GM23248 (cell line): Measurements from ENCODE around the gene POLDIP2. TPM values are rescaled to one million over a fixed set of nuclear protein-coding genes. Genes with fewer than 3 reads are reported as not detected.

Source experiments
- DNase-seq: peaks from one replicate; pipeline ENCODE4 v3.0.0-alpha.2; 2015
- H2AFZ ChIP-seq: fragments of 200-600 bp; sonication (generic); 2 replicates; pipeline ENCODE4 v1.6.1; 2016; ENCODE audit warnings: antibody characterized with exemption
- H3F3A ChIP-seq: fragments of 200-600 bp; sonication (generic); 2 replicates; pipeline ENCODE4 v1.6.1; 2016; ENCODE audit warnings: mild to moderate bottlenecking, antibody characterized with exemption, mixed run types; ENCODE audit not compliant: insufficient read depth
- H3K27ac ChIP-seq: fragments of 200-600 bp; sonication (generic); 2 replicates; pipeline ENCODE4 v1.5.1; 2016; ENCODE audit warnings: mild to moderate bottlenecking
- H3K27me3 ChIP-seq: fragments of 200-600 bp; sonication (generic); replicated peaks from 2 replicates; pipeline ENCODE4 v1.6.1; 2016; ENCODE audit warnings: mild to moderate bottlenecking; ENCODE audit not compliant: insufficient read depth
- H3K36me3 ChIP-seq: fragments of 200-600 bp; sonication (generic); 2 replicates; pipeline ENCODE4 v1.6.1; 2016; ENCODE audit warnings: low read depth, mild to moderate bottlenecking
- H3K4me1 ChIP-seq: fragments of 200-600 bp; sonication (generic); 2 replicates; pipeline ENCODE4 v1.6.1; 2016; ENCODE audit warnings: mild to moderate bottlenecking; ENCODE audit not compliant: insufficient read depth
- H3K4me2 ChIP-seq: fragments of 200-600 bp; sonication (generic); one replicate; pipeline ENCODE4 v1.6.1; 2016; ENCODE audit warnings: mild to moderate bottlenecking; ENCODE audit not compliant: unreplicated experiment
- H3K4me3 ChIP-seq: fragments of 200-600 bp; sonication (generic); 2 replicates; pipeline ENCODE4 v1.5.1; 2016; ENCODE audit warnings: mild to moderate bottlenecking
- H3K79me2 ChIP-seq: fragments of 200-600 bp; sonication (generic); 2 replicates; pipeline ENCODE4 v1.6.1; 2016; ENCODE audit warnings: mild to moderate bottlenecking; ENCODE audit not compliant: insufficient read depth
- H3K9ac ChIP-seq: fragments of 200-600 bp; sonication (generic); 2 replicates; pipeline ENCODE4 v1.6.1; 2016; ENCODE audit warnings: mild to moderate bottlenecking
- H3K9me2 ChIP-seq: fragments of 200-600 bp; sonication (generic); 2 replicates; pipeline ENCODE4 v1.6.1; 2016; ENCODE audit warnings: mixed run types, mild to moderate bottlenecking, moderate library complexity; ENCODE audit not compliant: insufficient read depth
- H3K9me3 ChIP-seq: fragments of 200-600 bp; sonication (generic); one replicate; pipeline ENCODE4 v1.6.1; 2017; ENCODE audit warnings: low read depth
- H4K20me1 ChIP-seq: fragments of 200-600 bp; sonication (generic); 2 replicates; pipeline ENCODE4 v1.6.0; 2016; ENCODE audit not compliant: insufficient read depth
- EZH2 ChIP-seq: fragments of 200-600 bp; sonication (generic); IDR thresholded peaks from 2 replicates; pipeline ENCODE4 v1.6.1; 2018; ENCODE audit warnings: antibody characterized with exemption, mild to moderate bottlenecking; ENCODE audit not compliant: insufficient read depth, poor library complexity, severe bottlenecking
- EZH2phosphoT487 ChIP-seq: fragments of 200-600 bp; sonication (generic); IDR thresholded peaks from 2 replicates; pipeline ENCODE4 v1.6.1; 2018; ENCODE audit warnings: antibody characterized with exemption, moderate library complexity, mild to moderate bottlenecking, low read depth; ENCODE audit not compliant: insufficient read depth
- WGBS, 2 experiments: methylation state at CpG; one replicate each; pipeline ENCODE4 v1.1.6; 2015 to 2017; ENCODE audit warnings: low lambda C conversion rate in 2 of 2, low coverage in 1 of 2; ENCODE audit errors: missing lambda C conversion rate in 2 of 2; 5-methylcytosine and 5-hydroxymethylcytosine counted together
- in situ Hi-C: fragments of 300-500 bp; cut with MboI; formaldehyde crosslinking; loops from 2 replicates; pipeline ENCODE4 v1.15.0; 2020
- polyA plus RNA-seq: library from polyadenylated mRNA; unstranded; fragments of >200 nt; fragmentation: Nextera tagmentation; extraction: Ambion mirVana; gene quantifications from 2 replicates; pipeline ENCODE4 v1.2.1, GENCODE V29; 2016
- total RNA-seq: library from RNA; depleted of rRNA; stranded (reverse); fragments of >200 nt; shearing (Covaris generic); gene quantifications from 2 replicates; pipeline ENCODE4 v1.2.3, GENCODE V29; 2014

Gene POLDIP2
- total and polyA plus RNA-seq, 2 experiments from 2014 or later, result 92.7 to 105 TPM

DNA sequence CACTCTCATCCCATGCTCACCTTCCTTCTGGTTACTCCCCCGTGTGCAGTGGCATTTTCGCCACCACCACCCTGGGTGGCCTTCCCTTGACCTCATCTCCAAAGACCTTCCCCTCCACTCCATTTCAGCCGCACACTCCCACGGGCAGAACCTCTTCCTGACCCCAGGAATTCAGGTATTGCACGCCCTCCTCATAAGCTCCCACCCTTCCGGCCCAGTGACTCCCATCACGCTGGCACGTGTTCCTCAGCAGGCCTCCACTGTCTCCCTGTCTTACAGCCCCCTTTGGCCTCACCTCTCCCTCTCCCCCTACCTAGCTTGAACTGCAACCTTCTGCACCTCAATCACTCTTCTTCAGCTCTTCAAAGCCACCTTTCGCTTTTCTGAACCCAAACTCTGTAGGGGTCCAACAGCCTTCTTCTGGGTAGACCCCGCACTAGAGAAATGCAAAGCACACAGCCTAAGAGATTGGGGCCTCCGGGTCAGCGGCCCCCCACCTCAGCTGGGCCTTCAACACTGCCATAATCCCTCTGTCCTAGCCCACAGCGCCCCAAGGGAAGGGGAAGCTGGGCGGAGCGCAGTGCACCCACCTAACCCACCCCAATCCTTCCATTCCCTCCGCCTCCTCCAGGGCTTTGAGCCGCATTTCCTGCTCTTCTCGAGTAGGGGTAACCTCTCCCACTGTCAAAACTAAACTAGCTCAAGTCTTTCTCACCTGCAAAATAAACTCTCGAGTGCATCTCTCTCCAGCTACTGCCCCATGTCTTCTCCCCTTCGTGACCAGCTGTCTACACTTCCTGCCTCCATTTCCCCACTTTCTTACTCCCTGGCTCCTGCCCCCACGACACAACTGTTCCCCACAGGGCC, 40.0 kb downstream of the POLDIP2 start:
- H3F3A ChIP-seq, result no peaks in the 10 kb centered on the region
- H2AFZ ChIP-seq, result peak overlapping the region; percentile 92
- peaks cover 13% of the 10 kb centered on the region; the same call in 1 of the 2 replicates for H3K4me1 ChIP-seq
- H3K4me3 ChIP-seq, result no peak overlapping the region
- no peaks in the 10 kb centered on the region for H4K20me1 ChIP-seq
- H3K79me2 ChIP-seq, result 0 out of 2 replicates have a peak, but pooled peaks cover 5% of the 10 kb centered on the region
- no peaks in the 10 kb centered on the region for H3K36me3 ChIP-seq
- no peak overlapping the region for H3K27ac ChIP-seq
- H3K4me2 ChIP-seq, result no peak overlapping the region
- no peaks in the 10 kb centered on the region for H3K9me2 ChIP-seq
- H3K27me3 ChIP-seq, result no peaks in the 10 kb centered on the region
- in situ Hi-C loops, result no loop called here
- WGBS, 2 experiments, result 81 to 82% methylated on average over 21 of the region's 21 CpGs
- no peaks in the 10 kb centered on the region for H3K9me3 ChIP-seq
- no peak overlapping the region for H3K9ac ChIP-seq
- no peak for DNase-seq
- TF ChIP-seq EZH2 (no peak), EZH2phosphoT487 (no peak)

DNA sequence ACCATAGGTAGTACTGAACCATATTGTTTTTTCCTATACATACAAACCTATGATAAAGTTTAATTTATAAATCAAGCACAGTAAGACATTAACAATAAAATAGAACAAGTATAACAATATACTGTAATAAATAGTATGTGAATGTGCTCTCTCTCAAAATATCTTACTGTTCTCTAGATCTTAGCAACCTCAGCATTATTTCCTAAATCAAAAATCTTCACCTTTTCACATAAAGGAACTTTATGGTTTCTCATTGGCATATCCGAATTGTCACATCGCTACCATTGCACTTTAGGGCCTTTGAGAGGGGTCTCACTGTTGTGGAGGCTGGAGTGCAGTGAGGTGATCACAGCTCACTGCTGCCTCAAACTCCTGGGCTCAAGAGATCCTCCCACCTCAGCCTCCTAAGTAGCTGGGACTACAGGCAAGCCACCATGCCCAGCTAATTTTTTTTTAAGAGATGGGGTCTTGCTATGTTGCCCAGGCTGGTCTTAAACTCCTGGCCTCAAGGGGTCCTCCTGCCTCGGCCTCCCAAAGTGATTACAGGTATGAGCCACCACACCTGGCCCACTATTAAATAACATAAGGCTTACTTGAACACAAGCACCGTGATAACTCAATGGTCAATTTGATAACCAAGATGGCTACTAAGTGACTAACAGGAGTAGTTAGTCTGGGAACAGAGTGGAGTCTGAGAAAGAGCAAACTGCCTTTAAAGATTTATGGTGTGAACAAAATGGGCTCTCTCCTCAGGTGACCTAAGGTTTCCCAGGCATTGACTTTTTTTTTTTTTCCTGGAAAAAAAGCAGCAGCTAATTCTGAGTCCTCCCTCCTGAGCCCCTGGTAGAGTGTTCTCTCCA, 41.3 kb downstream of the POLDIP2 start:
- Histone ChIP-seq H3K79me2 (0 out of 2 replicates have a peak, but pooled peaks cover 5% of the 10 kb centered on the region), H3K9me3 (no peaks in the 10 kb centered on the region), H3F3A (no peaks in the 10 kb centered on the region), H3K36me3 (no peaks in the 10 kb centered on the region), H3K4me1 (peaks cover 13% of the 10 kb centered on the region; the same call in 1 of the 2 replicates), H3K27me3 (no peaks in the 10 kb centered on the region), H2AFZ (no peak overlapping the region), H3K4me3 (no peak overlapping the region), H3K9me2 (no peaks in the 10 kb centered on the region), H3K9ac (no peak overlapping the region), H4K20me1 (no peaks in the 10 kb centered on the region), H3K27ac (no peak overlapping the region), H3K4me2 (no peak overlapping the region)
- DNase-seq, result no peak
- TF ChIP-seq EZH2phosphoT487 (no peak), EZH2 (no peak)
- 86 to 92% methylated on average over 4 of the region's 4 CpGs for WGBS, 2 experiments
- in situ Hi-C loops, result no loop called here

DNA sequence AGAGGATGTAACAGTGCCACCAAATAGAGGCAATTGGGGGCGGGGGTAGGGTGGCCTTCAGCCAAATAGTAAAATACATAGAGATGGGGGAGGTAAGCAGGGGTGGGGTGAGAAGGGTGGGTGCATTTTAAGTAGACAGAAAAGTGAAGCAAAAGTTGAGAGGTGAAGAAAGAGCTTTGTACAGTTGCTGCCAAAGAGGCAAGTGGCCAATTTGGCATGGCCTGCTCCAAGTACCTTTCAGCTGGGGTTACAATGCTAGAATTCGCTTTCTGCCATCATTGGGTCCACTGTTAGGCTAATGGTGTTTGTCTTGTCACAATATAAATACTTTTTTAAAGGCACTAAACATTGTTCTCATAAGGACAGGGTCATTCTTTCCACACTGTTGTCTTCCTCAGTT, 43.5 kb downstream of the POLDIP2 start:
- no peaks in the 10 kb centered on the region for H3K79me2 ChIP-seq
- H3K9me2 ChIP-seq, result no peaks in the 10 kb centered on the region
- H3F3A ChIP-seq, result no peaks in the 10 kb centered on the region
- H3K9me3 ChIP-seq, result no peaks in the 10 kb centered on the region
- H3K4me1 ChIP-seq, result peaks cover 6% of the 10 kb centered on the region; the same call in 1 of the 2 replicates
- H3K4me3 ChIP-seq, result no peak overlapping the region
- no peak overlapping the region for H2AFZ ChIP-seq
- no peaks in the 10 kb centered on the region for H3K36me3 ChIP-seq
- H3K4me2 ChIP-seq, result no peak overlapping the region
- no peak for TF ChIP-seq EZH2phosphoT487
- TF ChIP-seq EZH2, result no peak
- WGBS, 2 experiments, result 89 to 93% methylated on average over 2 of the region's 2 CpGs
- no peak for DNase-seq
- H4K20me1 ChIP-seq, result no peaks in the 10 kb centered on the region
- in situ Hi-C loops, result no loop called here
- no peak overlapping the region for H3K9ac ChIP-seq
- no peak overlapping the region for H3K27ac ChIP-seq
- H3K27me3 ChIP-seq, result no peaks in the 10 kb centered on the region

- no peaks in the 10 kb centered on the region for H4K20me1 ChIP-seq
- H3K4me2 ChIP-seq, result no peak overlapping the region
- H3K4me1 ChIP-seq, result no peaks in the 10 kb centered on the region
- no peaks in the 10 kb centered on the region for H3K27me3 ChIP-seq
- in situ Hi-C loops, result no loop called here
- no peak overlapping the region for H3K9ac ChIP-seq
- WGBS, 2 experiments, result 38 to 43% methylated on average over 21 to 32 of the region's 38 CpGs
- peak overlapping the region; percentile 34; the same call in 1 of the 2 replicates for H2AFZ ChIP-seq
- H3K36me3 ChIP-seq, result no peaks in the 10 kb centered on the region
- DNase-seq, result no peak
- no peaks in the 10 kb centered on the region for H3F3A ChIP-seq
- H3K79me2 ChIP-seq, result no peaks in the 10 kb centered on the region
- H3K4me3 ChIP-seq, result no peak overlapping the region
- H3K27ac ChIP-seq, result no peak overlapping the region
- H3K9me2 ChIP-seq, result no peaks in the 10 kb centered on the region
- H3K9me3 ChIP-seq, result no peaks in the 10 kb centered on the region
- no peak for TF ChIP-seq EZH2phosphoT487
- no peak for TF ChIP-seq EZH2
Observed at GRCh38 chr17:28306954-28307401, 50.3 kb downstream of the POLDIP2 start.
